Fibroblast of mammary gland (primary cell): Measurements from ENCODE around the gene ASTN2.

Experiments used
- DNase-seq: peaks from one replicate; pipeline ENCODE4 v3.0.0-alpha.2; 2010; ENCODE audit warnings: low read depth
- H3K4me3 ChIP-seq: 2 replicates; pipeline ENCODE4 v1.5.1; 2011; ENCODE audit warnings: low read depth, mild to moderate bottlenecking, low read length, moderate library complexity; ENCODE audit not compliant: control insufficient read depth
- TF ChIP-seq, protein P1 (sequence below): conservative IDR thresholded peaks from 2 replicates; pipeline ENCODE4 v1.5.1; 2011; ENCODE audit warnings: low read depth, low read length, inconsistent platforms; ENCODE audit not compliant: control insufficient read depth, insufficient read depth

Gene ASTN2

GRCh38 chr9:116656977-116657376, 757.9 kb downstream of the ASTN2 start:
- TF ChIP-seq, protein P1, sequence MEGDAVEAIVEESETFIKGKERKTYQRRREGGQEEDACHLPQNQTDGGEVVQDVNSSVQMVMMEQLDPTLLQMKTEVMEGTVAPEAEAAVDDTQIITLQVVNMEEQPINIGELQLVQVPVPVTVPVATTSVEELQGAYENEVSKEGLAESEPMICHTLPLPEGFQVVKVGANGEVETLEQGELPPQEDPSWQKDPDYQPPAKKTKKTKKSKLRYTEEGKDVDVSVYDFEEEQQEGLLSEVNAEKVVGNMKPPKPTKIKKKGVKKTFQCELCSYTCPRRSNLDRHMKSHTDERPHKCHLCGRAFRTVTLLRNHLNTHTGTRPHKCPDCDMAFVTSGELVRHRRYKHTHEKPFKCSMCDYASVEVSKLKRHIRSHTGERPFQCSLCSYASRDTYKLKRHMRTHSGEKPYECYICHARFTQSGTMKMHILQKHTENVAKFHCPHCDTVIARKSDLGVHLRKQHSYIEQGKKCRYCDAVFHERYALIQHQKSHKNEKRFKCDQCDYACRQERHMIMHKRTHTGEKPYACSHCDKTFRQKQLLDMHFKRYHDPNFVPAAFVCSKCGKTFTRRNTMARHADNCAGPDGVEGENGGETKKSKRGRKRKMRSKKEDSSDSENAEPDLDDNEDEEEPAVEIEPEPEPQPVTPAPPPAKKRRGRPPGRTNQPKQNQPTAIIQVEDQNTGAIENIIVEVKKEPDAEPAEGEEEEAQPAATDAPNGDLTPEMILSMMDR: no peak
- no peak overlapping the region for H3K4me3 ChIP-seq
- peak; percentile 29 for DNase-seq

DNA sequence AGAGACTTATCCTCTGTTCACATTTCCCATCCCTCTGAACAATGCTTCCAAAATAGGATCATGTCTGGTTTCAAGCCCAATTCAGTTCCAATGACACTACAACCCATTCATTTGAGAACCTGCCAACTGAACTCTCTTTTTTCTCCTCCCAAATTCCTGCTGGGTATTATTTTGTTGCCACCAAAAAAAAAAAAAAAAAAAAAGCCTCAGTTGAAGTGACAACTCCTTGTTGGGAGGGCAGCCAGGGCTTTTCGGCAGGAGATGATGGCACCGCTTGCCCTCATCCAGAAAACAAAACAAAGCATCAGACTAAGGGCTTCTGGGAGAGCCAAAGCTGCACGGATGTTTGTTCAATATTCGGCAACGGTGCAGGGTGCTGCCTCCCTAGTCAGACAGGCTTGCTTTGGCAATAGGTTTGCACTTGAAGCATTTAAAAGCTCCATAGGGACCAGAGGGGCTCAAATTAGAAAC, 758.3 kb downstream of the ASTN2 start:
- no peak overlapping the region for H3K4me3 ChIP-seq
- TF ChIP-seq, protein P1: no peak
- no peak for DNase-seq

- TF ChIP-seq, protein P1: no peak
- DNase-seq: no peak
- H3K4me3 ChIP-seq: no peak overlapping the region
These were observed 760.9 kb downstream of the ASTN2 start for GRCh38 chr9:116654059-116654355.

DNA sequence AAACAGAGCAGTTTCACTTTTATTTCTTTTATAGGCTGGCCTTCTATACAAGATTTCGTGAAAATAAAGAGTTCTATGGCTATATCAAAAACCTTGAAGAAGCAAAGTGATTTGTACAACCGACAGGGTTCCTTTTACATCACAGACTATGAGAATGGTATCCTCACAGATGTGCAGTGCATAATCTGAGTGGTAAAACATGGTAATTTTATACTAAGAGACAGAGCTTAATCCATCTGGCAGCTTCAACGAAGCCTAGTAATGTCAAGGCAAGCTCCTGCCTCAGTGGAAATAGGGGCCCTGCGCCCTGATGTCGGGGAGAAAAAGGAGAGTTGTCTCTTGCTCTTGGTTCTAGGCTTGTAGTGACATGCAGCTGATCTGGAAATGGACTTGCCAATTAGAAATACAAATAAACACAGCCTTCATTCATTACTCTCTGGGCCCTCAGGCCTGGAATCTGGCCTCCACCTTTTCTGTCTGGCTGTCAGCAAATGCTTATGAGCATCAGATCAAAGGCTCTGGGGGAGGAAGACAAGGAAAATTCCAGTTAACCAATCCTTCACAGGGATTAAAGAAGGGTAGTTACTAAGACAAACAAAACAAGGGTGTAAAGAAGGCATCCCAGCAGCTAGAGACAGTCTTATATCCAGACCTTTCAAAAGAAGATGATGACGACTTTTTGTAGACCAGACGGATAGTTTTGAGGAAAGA, 761.4 kb downstream of the ASTN2 start:
- no peak overlapping the region for H3K4me3 ChIP-seq
- DNase-seq: peak; percentile 21
- TF ChIP-seq, protein P1: no peak

DNA sequence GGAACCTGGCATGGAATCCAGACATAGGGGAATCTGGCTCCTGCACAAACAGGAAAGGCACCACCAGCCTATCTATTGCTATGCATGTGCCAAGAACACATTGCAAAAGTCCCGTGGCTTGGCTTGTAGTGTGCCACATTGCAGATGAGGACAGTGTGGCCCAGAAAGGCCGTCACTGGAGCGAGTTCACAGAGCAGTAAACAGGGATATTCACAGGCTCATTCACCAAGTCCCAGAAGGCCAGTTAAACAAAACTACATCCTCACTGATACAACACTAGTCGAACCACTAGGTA, 767.4 kb downstream of the ASTN2 start:
- TF ChIP-seq, protein P1: no peak
- H3K4me3 ChIP-seq: no peak overlapping the region
- DNase-seq: no peak

- TF ChIP-seq, protein P1: peak; percentile 66
- DNase-seq: peak; percentile 67
These were observed 768.0 kb downstream of the ASTN2 start for GRCh38 chr9:116646661-116647514.

More at GRCh38 chr9:116646661-116647514, 768.0 kb downstream of the ASTN2 start:
- no peak overlapping the region for H3K4me3 ChIP-seq
